Measurements from ENCODE around the gene ARSI. TPM values are rescaled to one million over a fixed set of nuclear protein-coding genes. Genes with fewer than 3 reads are reported as not detected.

Gene ARSI
- total RNA-seq, 2 donors from 2014 or later: 2.4 to 2.7 TPM

GRCh38 chr5:150321211-150321610, 18.5 kb upstream of the ARSI start:
- TF ChIP-seq CTCF (conservative IDR thresholded peaks at IDR 0.05): no peak
- no peak overlapping the region for H3K4me3 ChIP-seq (ENCODE audit: low read length)
- H3K4me1 ChIP-seq (ENCODE audit: control insufficient read depth, insufficient read depth, low read length): no peaks in the 10 kb centered on the region
- H3K9ac ChIP-seq (ENCODE audit: extremely low read depth, low read length, poor library complexity, severe bottlenecking): no peak overlapping the region
- DNase-seq: no peak
- H3K36me3 ChIP-seq (ENCODE audit: control insufficient read depth, insufficient read depth, low read length): no peaks in the 10 kb centered on the region
- Mint-ChIP-seq H3K27ac (no peak overlapping the region), H3K36me3 (ENCODE audit: low read depth) (no peaks in the 10 kb centered on the region), H3K4me1 (peaks cover 13% of the 10 kb centered on the region), H3K27me3 (ENCODE audit: insufficient read depth) (peaks cover 5% of the 10 kb centered on the region), H3K4me3 (no peak overlapping the region), H3K9me3 (no peaks in the 10 kb centered on the region)
- no peaks in the 10 kb centered on the region for H3K9me3 ChIP-seq (ENCODE audit: control insufficient read depth, low read length)
- 92 to 100% methylated on average over 1 of the region's 1 CpG for whole genome bisulfite sequencing, 2 experiments (ENCODE audit: insufficient coverage in 1 of 2, insufficient read length in 1 of 2)
- no peaks in the 10 kb centered on the region for H3K27me3 ChIP-seq (ENCODE audit: control insufficient read depth, insufficient read depth, low read length, poor library complexity, severe bottlenecking)
- H3K27ac ChIP-seq (ENCODE audit: low read depth, low read length): no peak overlapping the region

- Histone ChIP-seq H3K9ac (ENCODE audit: extremely low read depth, low read length, poor library complexity, severe bottlenecking) (no peak overlapping the region), H3K36me3 (ENCODE audit: control insufficient read depth, insufficient read depth, low read length) (no peaks in the 10 kb centered on the region), H3K9me3 (ENCODE audit: control insufficient read depth, low read length) (no peaks in the 10 kb centered on the region), H3K27ac (ENCODE audit: low read depth, low read length) (no peak overlapping the region), H3K4me1 (ENCODE audit: control insufficient read depth, insufficient read depth, low read length) (no peaks in the 10 kb centered on the region), H3K27me3 (ENCODE audit: control insufficient read depth, insufficient read depth, low read length, poor library complexity, severe bottlenecking) (no peaks in the 10 kb centered on the region), H3K4me3 (ENCODE audit: low read length) (no peak overlapping the region)
- no peak for DNase-seq
- Mint-ChIP-seq H3K36me3 (ENCODE audit: low read depth) (no peaks in the 10 kb centered on the region), H3K27ac (no peak overlapping the region), H3K27me3 (ENCODE audit: insufficient read depth) (peaks cover 5% of the 10 kb centered on the region), H3K9me3 (no peaks in the 10 kb centered on the region), H3K4me1 (peaks cover 13% of the 10 kb centered on the region), H3K4me3 (no peak overlapping the region)
- no peak for TF ChIP-seq CTCF (conservative IDR thresholded peaks at IDR 0.05)
- WGBS, 2 experiments (ENCODE audit: insufficient coverage in 1 of 2, insufficient read length in 1 of 2): 71 to 96% methylated on average over 1 to 2 of the region's 2 CpGs
Observed at GRCh38 chr5:150320044-150320613, 17.4 kb upstream of the ARSI start.

GRCh38 chr5:150319484-150319790, 16.7 kb upstream of the ARSI start:
- Histone ChIP-seq H3K4me3 (ENCODE audit: low read length) (no peak overlapping the region), H3K9ac (ENCODE audit: extremely low read depth, low read length, poor library complexity, severe bottlenecking) (no peak overlapping the region), H3K27ac (ENCODE audit: low read depth, low read length) (no peak overlapping the region), H3K36me3 (ENCODE audit: control insufficient read depth, insufficient read depth, low read length) (no peaks in the 10 kb centered on the region), H3K9me3 (ENCODE audit: control insufficient read depth, low read length) (no peaks in the 10 kb centered on the region), H3K4me1 (ENCODE audit: control insufficient read depth, insufficient read depth, low read length) (no peaks in the 10 kb centered on the region), H3K27me3 (ENCODE audit: control insufficient read depth, insufficient read depth, low read length, poor library complexity, severe bottlenecking) (no peaks in the 10 kb centered on the region)
- WGBS, 2 experiments (ENCODE audit: insufficient coverage in 1 of 2, insufficient read length in 1 of 2): 89 to 95% methylated on average over 2 to 6 of the region's 6 CpGs
- Mint-ChIP-seq H3K9me3 (no peaks in the 10 kb centered on the region), H3K27ac (no peak overlapping the region), H3K4me1 (peaks cover 13% of the 10 kb centered on the region), H3K36me3 (ENCODE audit: low read depth) (no peaks in the 10 kb centered on the region), H3K27me3 (ENCODE audit: insufficient read depth) (peaks cover 5% of the 10 kb centered on the region), H3K4me3 (no peak overlapping the region)
- TF ChIP-seq CTCF (conservative IDR thresholded peaks at IDR 0.05): no peak
- no peak for DNase-seq

Data from endodermal cell (in vitro differentiated cells).